Esophagus muscularis mucosa (tissue), 4 donors: ENCODE results near the gene SHOC2. TPM values are rescaled to one million over a fixed set of nuclear protein-coding genes. Genes with fewer than 3 reads are reported as not detected.

Experiments
- DNase-seq: peaks from one replicate; pipeline ENCODE4 v3.0.0-alpha.2; 2017; ENCODE audit errors: extremely low spot score
- H3K27ac ChIP-seq, 4 donors: fragments of 200-600 bp; sonication (generic); replicated peaks in 1 of 4; 1 replicate in 3 of 4; 2 replicates in 1 of 4; pipeline ENCODE4 v1.5.1; 2016 to 2019; ENCODE audit warnings: mild to moderate bottlenecking in 1 of 4
- H3K27me3 ChIP-seq, 4 donors: fragments of 200-600 bp; sonication (generic); one replicate each; pipeline versions ENCODE4 v1.5.1 to v1.6.0; 2016 to 2019
- H3K36me3 ChIP-seq, 4 donors: fragments of 200-600 bp; sonication (generic); one replicate each; pipeline ENCODE4 v1.5.1; 2016 to 2019
- H3K4me1 ChIP-seq, 4 donors: fragments of 200-600 bp; sonication (generic); one replicate each; pipeline ENCODE4 v1.5.1; 2016 to 2019
- H3K4me3 ChIP-seq, 4 donors: fragments of 200-600 bp; sonication (generic); 1 replicate in 2 of 4; 2 replicates in 2 of 4; pipeline ENCODE4 v1.5.1; 2016 to 2019; ENCODE audit warnings: mild to moderate bottlenecking in 4 of 4, moderate library complexity in 1 of 4
- H3K9me3 ChIP-seq, 4 donors: fragments of 200-600 bp; sonication (generic); 1 replicate in 3 of 4; 2 replicates in 1 of 4; pipeline ENCODE4 v1.5.1; 2016 to 2019
- CTCF ChIP-seq, 3 experiments: fragments of 200-600 bp in 2 of 3; fragments of 450-650 bp in 1 of 3; sonication (generic) in 2 of 3; IDR thresholded peaks; one replicate each; pipeline ENCODE4 v1.5.1; 2017 to 2019; ENCODE audit warnings: antibody characterized with exemption in 3 of 3, mild to moderate bottlenecking in 2 of 3, moderate library complexity in 1 of 3
- EP300 ChIP-seq: sonication (generic); formaldehyde crosslinking; IDR thresholded peaks from one replicate; pipeline ENCODE4 v1.6.1; 2017; ENCODE audit warnings: antibody characterized with exemption
- POLR2A ChIP-seq: fragments of 450-650 bp; IDR thresholded peaks from one replicate; pipeline ENCODE4 v1.6.1; 2017; ENCODE audit warnings: antibody characterized with exemption, moderate library complexity, mild to moderate bottlenecking, low read depth
- POLR2AphosphoS5 ChIP-seq, 2 donors: sonication (generic); formaldehyde crosslinking; IDR thresholded peaks; one replicate each; pipeline ENCODE4 v1.6.1; 2017; ENCODE audit warnings: antibody characterized with exemption in 2 of 2
- WGBS: methylation state at CpG from one replicate; pipeline ENCODE4 v1.1.5; 2018; 5-methylcytosine and 5-hydroxymethylcytosine counted together
- intact Hi-C: fragments of 100-400 bp; cut with DNase I; formaldehyde crosslinking; loops from one replicate; pipeline ENCODE4 v1.15.1; 2023
- total RNA-seq, 4 donors: library from RNA; depleted of rRNA; stranded (reverse); fragments of >200 nt; gene quantifications; one replicate each; pipeline versions ENCODE4 v1.1.0 to v1.2.1, GENCODE V29; 2016

The SHOC2 gene
- total RNA-seq, 4 donors from 2014 or later: 45.7 to 72.7 (median 55.3) TPM

- no peak for DNase-seq
- Histone ChIP-seq H3K36me3 (no peaks in the 10 kb centered on the region), H3K27me3 (no peaks in the 10 kb centered on the region), H3K4me1 (peaks cover 8 to 17% (median 9%) of the 10 kb centered on the region in 4 donors), H3K27ac (no peak overlapping the region), H3K4me3 (no peak overlapping the region), H3K9me3 (no peaks in the 10 kb centered on the region)
- TF ChIP-seq EP300 (no peak), CTCF (IDR thresholded peaks at IDR 0.05) (no peak), POLR2AphosphoS5 (IDR thresholded peaks at IDR 0.05) (no peak), POLR2A (no peak)
- 92% methylated on average over 2 of the region's 2 CpGs for WGBS
- intact Hi-C loops: no loop called here
These were observed 58.8 kb downstream of the SHOC2 start for GRCh38 chr10:110978204-110978603.

- Histone ChIP-seq H3K27ac (no peak overlapping the region), H3K4me3 (no peak overlapping the region), H3K4me1 (peaks cover 8 to 17% (median 9%) of the 10 kb centered on the region in 4 donors), H3K9me3 (no peaks in the 10 kb centered on the region), H3K27me3 (no peaks in the 10 kb centered on the region), H3K36me3 (no peaks in the 10 kb centered on the region)
- TF ChIP-seq POLR2A (no peak), CTCF (IDR thresholded peaks at IDR 0.05) (no peak), EP300 (no peak), POLR2AphosphoS5 (IDR thresholded peaks at IDR 0.05) (no peak)
- intact Hi-C loops: no loop called here
- WGBS: 97% methylated on average over 2 of the region's 2 CpGs
- DNase-seq: no peak
These were observed 60.2 kb downstream of the SHOC2 start for GRCh38 chr10:110979611-110980010.

- TF ChIP-seq CTCF (IDR thresholded peaks at IDR 0.05): no peak
- TF ChIP-seq POLR2A: no peak
- no peak for TF ChIP-seq POLR2AphosphoS5 (IDR thresholded peaks at IDR 0.05)
- no peak for TF ChIP-seq EP300
- no peak overlapping the region for H3K27ac ChIP-seq
- no peak for DNase-seq
- no peak overlapping the region for H3K4me3 ChIP-seq
- H3K4me1 ChIP-seq: peaks cover 8 to 17% (median 9%) of the 10 kb centered on the region in 4 donors
- H3K9me3 ChIP-seq: no peaks in the 10 kb centered on the region
- no peaks in the 10 kb centered on the region for H3K27me3 ChIP-seq
- intact Hi-C loops: no loop called here
- H3K36me3 ChIP-seq: no peaks in the 10 kb centered on the region
These were observed 61.4 kb downstream of the SHOC2 start for GRCh38 chr10:110980807-110981206.

GRCh38 chr10:110983466-110983865 is 64.1 kb downstream of the SHOC2 start:
- H3K4me3 ChIP-seq: no peak overlapping the region
- no peaks in the 10 kb centered on the region for H3K36me3 ChIP-seq
- no peak for DNase-seq
- no peak overlapping the region for H3K27ac ChIP-seq
- TF ChIP-seq POLR2A (no peak), POLR2AphosphoS5 (IDR thresholded peaks at IDR 0.05) (no peak), CTCF (IDR thresholded peaks at IDR 0.05) (no peak), EP300 (no peak)
- 96% methylated on average over 3 of the region's 3 CpGs for WGBS
- peaks cover 0 to 17% (median 4%) of the 10 kb centered on the region in 4 donors for H3K4me1 ChIP-seq
- H3K27me3 ChIP-seq: no peaks in the 10 kb centered on the region
- intact Hi-C loops: no loop called here
- H3K9me3 ChIP-seq: no peaks in the 10 kb centered on the region

GRCh38 chr10:110985497-110986275 is 66.3 kb downstream of the SHOC2 start:
- H3K4me1 ChIP-seq: peaks cover 0 to 17% (median 2%) of the 10 kb centered on the region in 4 donors
- 95% methylated on average over 2 of the region's 2 CpGs for WGBS
- no peak for DNase-seq
- H3K4me3 ChIP-seq: no peak overlapping the region
- H3K27me3 ChIP-seq: no peaks in the 10 kb centered on the region
- TF ChIP-seq POLR2AphosphoS5 (IDR thresholded peaks at IDR 0.05) (no peak), POLR2A (no peak), CTCF (IDR thresholded peaks at IDR 0.05) (no peak), EP300 (no peak)
- no peak overlapping the region for H3K27ac ChIP-seq
- no peaks in the 10 kb centered on the region for H3K36me3 ChIP-seq
- intact Hi-C loops: no loop called here
- H3K9me3 ChIP-seq: no peaks in the 10 kb centered on the region
